GM12878 (cell line): ENCODE measurements around the gene DAB2IP. TPM values are rescaled to one million over a fixed set of nuclear protein-coding genes. Genes with fewer than 3 reads are reported as not detected.

Source experiments
- ATAC-seq: fragments of 200-7000 bp; cut with Tn5 transposase; 3 replicates; pipeline ENCODE4 v1.9.1; 2020; ENCODE audit warnings: mild to moderate bottlenecking, moderate library complexity
- BruUV-seq: library from RNA; stranded (reverse); fragments of 400-500 nt; replicated peaks from 2 replicates; lab custom pipeline; 2021; lab: Mats Ljungman, UMichigan
- CTCF ChIA-PET: fragments of 300-600 bp; sonication (Branson Sonifier 250); formaldehyde crosslinking; extraction: SDS; loops from one replicate; lab custom pipeline; 2021; ENCODE audit warnings: inconsistent platforms; lab: Yijun Ruan, JAX
- POLR2A ChIA-PET: fragments of 350-600 bp; formaldehyde crosslinking; extraction: SDS; loops from one replicate; lab custom pipeline; 2021; ENCODE audit warnings: inconsistent platforms; lab: Charles Lee
- RAD21 ChIA-PET: fragments of 300-600 bp; sonication (Branson Sonifier 250); formaldehyde crosslinking; loops from one replicate; lab custom pipeline; 2023; ENCODE audit warnings: antibody characterized with exemption; ENCODE audit not compliant: unreplicated experiment; lab: Charles Lee
- SMC1A ChIA-PET: fragments of 300-600 bp; sonication (Branson Sonifier 250); formaldehyde crosslinking; loops from one replicate; lab custom pipeline; 2023; ENCODE audit not compliant: unreplicated experiment, uncharacterized antibody; lab: Charles Lee
- DNase-seq: peaks from one replicate; pipeline ENCODE4 v3.0.0-alpha.2; 2011; ENCODE audit warnings: low read depth, low spot score
- FAIRE-seq: peaks from 3 replicates; lab custom pipeline; 2011; peaks lifted over from hg19 to GRCh38; lab: Jason Lieb, UNC
- H2AFZ ChIP-seq: 2 replicates; pipeline ENCODE4 v1.6.0; 2011; ENCODE audit warnings: low read depth, low read length, control low read depth; ENCODE audit not compliant: control insufficient read depth
- H3K27ac ChIP-seq: 2 replicates; pipeline ENCODE4 v1.5.1; 2011; ENCODE audit warnings: control low read depth; ENCODE audit not compliant: control insufficient read depth, insufficient read depth
- H3K27me3 ChIP-seq, 2 experiments: replicated peaks in 1 of 2; 2 replicates each; pipeline versions ENCODE4 v1.6.0 to v1.6.1; 2011; ENCODE audit warnings: low read length in 1 of 2; ENCODE audit not compliant: control insufficient read depth in 2 of 2, insufficient read depth in 2 of 2
- H3K36me3 ChIP-seq, 2 experiments: 2 replicates each; pipeline ENCODE4 v1.5.1; 2011; ENCODE audit warnings: low read length in 1 of 2; ENCODE audit not compliant: control insufficient read depth in 2 of 2, insufficient read depth in 2 of 2
- H3K4me1 ChIP-seq: 2 replicates; pipeline ENCODE4 v1.6.1; 2011; ENCODE audit warnings: mild to moderate bottlenecking, low read length, moderate library complexity, mixed read lengths; ENCODE audit not compliant: control insufficient read depth, insufficient read depth
- H3K4me2 ChIP-seq: 2 replicates; pipeline ENCODE4 v1.6.0; 2011; ENCODE audit warnings: control low read depth; ENCODE audit not compliant: control insufficient read depth, insufficient read depth
- H3K4me3 ChIP-seq: fragments of 200-600 bp; sonication (generic); 2 replicates; pipeline ENCODE4 v1.5.1; 2016
- H3K79me2 ChIP-seq: 2 replicates; pipeline ENCODE4 v1.6.0; 2011; ENCODE audit warnings: low read length; ENCODE audit not compliant: control insufficient read depth, insufficient read depth
- H3K9ac ChIP-seq: 2 replicates; pipeline ENCODE4 v1.8.0; 2011; ENCODE audit warnings: low read length, control low read depth, mixed read lengths; ENCODE audit not compliant: control insufficient read depth, insufficient read depth
- H3K9me3 ChIP-seq: replicated peaks from 3 replicates; pipeline ENCODE4 v1.5.1; 2011; ENCODE audit warnings: mild to moderate bottlenecking, low read length; ENCODE audit not compliant: control insufficient read depth, insufficient read depth
- H4K20me1 ChIP-seq: 2 replicates; pipeline ENCODE4 v1.6.0; 2011; ENCODE audit not compliant: control insufficient read depth, insufficient read depth
- BCL3 ChIP-seq: IDR thresholded peaks from 2 replicates; pipeline ENCODE4 v1.6.1; 2011; ENCODE audit warnings: borderline replicate concordance, low read depth, mild to moderate bottlenecking, moderate library complexity, low read length; ENCODE audit not compliant: insufficient read depth, poor library complexity, severe bottlenecking
- CBFB ChIP-seq: IDR thresholded peaks from 2 replicates; pipeline ENCODE4 v1.6.1; 2016; ENCODE audit warnings: antibody characterized with exemption, low read depth
- E2F8 ChIP-seq: fragments of 450-650 bp; IDR thresholded peaks from 2 replicates; pipeline ENCODE4 v1.6.1; 2018; ENCODE audit warnings: mild to moderate bottlenecking, low read depth, moderate library complexity; ENCODE audit not compliant: partially characterized antibody
- EGR1 ChIP-seq, 2 experiments: IDR thresholded peaks; 1 replicate in 1 of 2; 2 replicates in 1 of 2; pipeline ENCODE4 v1.6.1; 2011 to 2012; ENCODE audit warnings: low read depth in 2 of 2, low read length in 2 of 2, borderline replicate concordance in 1 of 2, mild to moderate bottlenecking in 1 of 2, moderate library complexity in 1 of 2
- ESRRA ChIP-seq: IDR thresholded peaks from 2 replicates; pipeline ENCODE4 v1.6.1; 2012; ENCODE audit warnings: mild to moderate bottlenecking, low read length, improper control_type of control experiment
- HDAC2 ChIP-seq: fragments of 200-600 bp; sonication (generic); IDR thresholded peaks from 2 replicates; pipeline ENCODE4 v1.6.1; 2017
- HDGF ChIP-seq: fragments of 450-650 bp; IDR thresholded peaks from 2 replicates; pipeline ENCODE4 v1.6.1; 2016; ENCODE audit warnings: antibody characterized with exemption
- NKRF ChIP-seq: fragments of 450-650 bp; conservative IDR thresholded peaks from 2 replicates; pipeline ENCODE4 v1.6.1; 2017; ENCODE audit warnings: mild to moderate bottlenecking, moderate library complexity
- PKNOX1 ChIP-seq: fragments of 450-650 bp; IDR thresholded peaks from 2 replicates; pipeline ENCODE4 v1.6.1; 2016; ENCODE audit warnings: mild to moderate bottlenecking
- ZBED1 ChIP-seq: IDR thresholded peaks from 2 replicates; pipeline ENCODE4 v1.6.1; 2016; ENCODE audit warnings: borderline replicate concordance
- ZBTB4 ChIP-seq: fragments of 450-650 bp; formaldehyde crosslinking; IDR thresholded peaks from 2 replicates; pipeline ENCODE4 v1.4.0; 2022; ENCODE audit warnings: mild to moderate bottlenecking, moderate library complexity
- ZNF384 ChIP-seq: IDR thresholded peaks from 2 replicates; pipeline ENCODE4 v1.6.1; 2012; ENCODE audit warnings: low read depth, mild to moderate bottlenecking, low read length, improper control_type of control experiment, borderline replicate concordance
- WGBS: methylation state at CpG from one replicate; pipeline ENCODE4 v1.1.6; 2016; ENCODE audit warnings: low lambda C conversion rate; ENCODE audit not compliant: insufficient replicate concordance, insufficient coverage; ENCODE audit errors: missing lambda C conversion rate; 5-methylcytosine and 5-hydroxymethylcytosine counted together
- in situ Hi-C: fragments of 300-500 bp; cut with MboI; formaldehyde crosslinking; loops from 9 replicates; pipeline ENCODE4 v1.14.3; 2018; ENCODE audit warnings: mixed read lengths
- intact Hi-C: fragments of 100-400 bp; cut with micrococcal nuclease; formaldehyde crosslinking; loops from one replicate; pipeline ENCODE4 v1.14.2; 2022; ENCODE audit not compliant: unreplicated experiment
- polyA plus RNA-seq, 11 experiments: library from polyadenylated mRNA; depleted of rRNA in 4 of 11; unstranded in 6 of 11; stranded (reverse) in 5 of 11; fragments of >200 nt; fragmentation: Nextera tagmentation in 4 of 11; fragmentation: Illumina TruSeq in 1 of 11; extraction: Ambion mirVana in 4 of 11; extraction: Trizol in 1 of 11; gene quantifications; 1 replicate in 1 of 11; 2 replicates in 10 of 11; pipeline versions ENCODE4 v1.2.1 to v1.2.3, GENCODE V29; 2011 to 2016; ENCODE audit warnings: inconsistent platforms in 2 of 11, missing spikeins in 2 of 11, low read depth in 1 of 11
- total RNA-seq, 4 experiments: library from RNA; depleted of rRNA in 3 of 4; stranded (reverse); fragments of >200 nt in 3 of 4; fragmentation: Illumina TruSeq in 1 of 4; extraction: Trizol in 1 of 4; gene quantifications; 2 replicates each; pipeline versions ENCODE4 v1.2.1 to v1.2.3, GENCODE V29; 2013 to 2021

DAB2IP gene
- total and polyA plus RNA-seq, 10 of the 15 experiments (the other 5 are each of a cell fraction or from before 2014, with no cell fraction given): 0.03 to 0.38 (median 0.14) TPM; not detected in 6

- TF ChIP-seq ZBTB4 (no peak), ZBED1 (no peak)
These were observed 8.9 kb downstream of the DAB2IP start (continued) for GRCh38 chr9:121660367-121660766.

GRCh38 chr9:121660876-121661275 is 9.4 kb downstream of the DAB2IP start:
- H2AFZ ChIP-seq: no peak overlapping the region
- TF ChIP-seq CBFB (no peak), E2F8 (no peak), BCL3 (no peak), HDGF (no peak), HDAC2 (no peak), ESRRA (no peak), ZNF384 (no peak), EGR1 (IDR thresholded peaks at IDR 0.05; ENCODE audit: borderline replicate concordance in 1 of 2, low read depth in 2 of 2, low read length in 2 of 2) (no peak), ZBED1 (no peak), NKRF (no peak), PKNOX1 (no peak)

More at GRCh38 chr9:121660876-121661275, 9.4 kb downstream of the DAB2IP start:
- DNase-seq (no peak), ATAC-seq (no peak), FAIRE-seq (no peak)
- CTCF ChIA-PET: no interaction called here
- Histone ChIP-seq H4K20me1 (no peaks in the 10 kb centered on the region), H3K4me2 (no peak overlapping the region), H3K27ac (no peak overlapping the region), H3K4me1 (no peaks in the 10 kb centered on the region), H3K27me3 (peaks cover 3% of the 10 kb centered on the region in 2 experiments; a peak in 3 of 4 replicates), H3K4me3 (no peak overlapping the region), H3K9ac (no peak overlapping the region), H3K9me3 (no peaks in the 10 kb centered on the region), H3K36me3 (no peaks in the 10 kb centered on the region), H3K79me2 (no peaks in the 10 kb centered on the region)
- intact Hi-C loops (no loop called here), in situ Hi-C loops (no loop called here)
- BruUV-seq: no TSS peak
- SMC1A ChIA-PET: no interaction called here
- POLR2A ChIA-PET: no interaction called here
- RAD21 ChIA-PET: no interaction called here
- 18% methylated on average over 8 of the region's 8 CpGs for WGBS
